ENCODE results near the gene CENPP.

The CENPP gene

DNA sequence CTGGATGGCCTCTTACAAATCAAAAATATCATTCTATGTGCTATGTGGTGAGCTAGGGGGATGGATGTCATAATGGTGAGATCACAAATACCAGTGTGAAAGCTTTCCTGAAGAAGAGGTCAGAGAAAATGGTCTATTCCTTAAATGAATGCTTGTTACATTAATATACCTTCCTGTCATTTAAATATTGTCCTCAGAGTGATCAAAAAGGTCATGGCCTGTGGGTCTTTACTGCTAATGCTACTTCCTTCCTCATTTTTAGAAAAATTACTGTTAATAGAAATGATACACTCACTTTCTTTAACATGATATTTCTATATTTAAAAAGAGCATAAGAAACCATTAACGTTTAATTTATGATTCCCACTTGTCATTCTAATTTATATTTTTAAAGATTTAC is 88.8 kb downstream of the CENPP start:
- Histone ChIP-seq H3K27ac (no peak overlapping the region), H3K4me3 (no peak overlapping the region)
- TF ChIP-seq, protein P1, sequence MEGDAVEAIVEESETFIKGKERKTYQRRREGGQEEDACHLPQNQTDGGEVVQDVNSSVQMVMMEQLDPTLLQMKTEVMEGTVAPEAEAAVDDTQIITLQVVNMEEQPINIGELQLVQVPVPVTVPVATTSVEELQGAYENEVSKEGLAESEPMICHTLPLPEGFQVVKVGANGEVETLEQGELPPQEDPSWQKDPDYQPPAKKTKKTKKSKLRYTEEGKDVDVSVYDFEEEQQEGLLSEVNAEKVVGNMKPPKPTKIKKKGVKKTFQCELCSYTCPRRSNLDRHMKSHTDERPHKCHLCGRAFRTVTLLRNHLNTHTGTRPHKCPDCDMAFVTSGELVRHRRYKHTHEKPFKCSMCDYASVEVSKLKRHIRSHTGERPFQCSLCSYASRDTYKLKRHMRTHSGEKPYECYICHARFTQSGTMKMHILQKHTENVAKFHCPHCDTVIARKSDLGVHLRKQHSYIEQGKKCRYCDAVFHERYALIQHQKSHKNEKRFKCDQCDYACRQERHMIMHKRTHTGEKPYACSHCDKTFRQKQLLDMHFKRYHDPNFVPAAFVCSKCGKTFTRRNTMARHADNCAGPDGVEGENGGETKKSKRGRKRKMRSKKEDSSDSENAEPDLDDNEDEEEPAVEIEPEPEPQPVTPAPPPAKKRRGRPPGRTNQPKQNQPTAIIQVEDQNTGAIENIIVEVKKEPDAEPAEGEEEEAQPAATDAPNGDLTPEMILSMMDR (IDR thresholded peaks at IDR 0.05) = no peak
- DNase-seq (ENCODE audit: low spot score) = no peak

DNA sequence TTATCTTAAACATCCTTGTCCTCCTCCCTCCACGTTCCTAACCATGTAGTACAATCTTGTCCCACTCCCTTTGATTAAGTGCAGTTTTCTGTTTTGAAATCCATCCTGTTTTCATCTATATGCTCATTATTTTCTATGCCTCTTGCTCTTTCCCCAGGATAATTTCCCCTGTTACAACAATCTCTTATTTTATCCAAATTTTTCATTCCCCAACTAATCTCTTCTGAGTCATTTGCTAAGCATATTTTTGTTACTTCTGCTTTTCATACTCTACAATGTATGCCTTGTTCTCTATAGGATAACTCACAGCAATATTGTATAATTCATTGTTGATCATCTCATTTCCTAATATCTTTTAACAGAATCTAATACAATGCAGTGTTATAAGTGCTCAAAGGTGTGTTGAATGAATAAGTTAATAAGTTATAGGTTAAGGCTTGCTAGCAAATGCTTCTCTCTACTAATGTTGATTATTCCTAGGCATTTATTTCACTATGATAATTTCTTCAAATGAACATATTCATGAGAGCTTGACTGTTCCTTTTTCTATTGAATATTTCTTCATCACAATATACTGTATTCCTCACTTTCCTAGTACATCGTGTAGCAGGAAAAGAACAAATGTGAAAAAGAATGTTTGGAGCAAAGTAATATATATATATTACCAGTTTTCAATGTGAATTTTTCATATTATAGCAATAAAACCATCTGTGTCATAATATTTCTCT is 97.0 kb downstream of the CENPP start:
- DNase-seq (ENCODE audit: low spot score) = no peak
- H3K4me3 ChIP-seq = peak overlapping the region; percentile 61
- TF ChIP-seq, protein P1 (IDR thresholded peaks at IDR 0.05) = no peak
- H3K27ac ChIP-seq = no peak overlapping the region

DNA sequence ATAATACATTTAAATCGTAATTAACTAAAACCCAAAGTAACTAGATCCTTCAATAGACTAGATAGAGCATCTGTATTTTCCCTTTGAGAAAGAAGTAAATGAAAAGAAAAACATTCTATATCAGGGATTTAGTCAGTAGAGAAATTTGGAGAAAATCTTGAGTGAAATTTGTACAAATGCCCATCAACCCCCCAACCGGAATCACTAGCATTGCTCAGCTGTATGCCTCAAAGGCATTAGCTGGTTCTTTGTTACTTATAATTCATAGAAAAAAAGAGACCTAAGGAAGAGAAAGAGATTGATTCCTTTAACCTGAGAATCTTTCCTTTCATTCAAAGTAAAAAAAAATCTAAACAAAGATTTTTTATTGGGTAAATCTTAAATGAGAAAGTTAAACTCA is 97.9 kb downstream of the CENPP start:
- no peak for DNase-seq (ENCODE audit: low spot score)
- peak overlapping the region in 1 of 2 donors; percentile 41 for H3K27ac ChIP-seq
- TF ChIP-seq, protein P1 (IDR thresholded peaks at IDR 0.05) = no peak
- peak overlapping the region; percentile 61 for H3K4me3 ChIP-seq

DNA sequence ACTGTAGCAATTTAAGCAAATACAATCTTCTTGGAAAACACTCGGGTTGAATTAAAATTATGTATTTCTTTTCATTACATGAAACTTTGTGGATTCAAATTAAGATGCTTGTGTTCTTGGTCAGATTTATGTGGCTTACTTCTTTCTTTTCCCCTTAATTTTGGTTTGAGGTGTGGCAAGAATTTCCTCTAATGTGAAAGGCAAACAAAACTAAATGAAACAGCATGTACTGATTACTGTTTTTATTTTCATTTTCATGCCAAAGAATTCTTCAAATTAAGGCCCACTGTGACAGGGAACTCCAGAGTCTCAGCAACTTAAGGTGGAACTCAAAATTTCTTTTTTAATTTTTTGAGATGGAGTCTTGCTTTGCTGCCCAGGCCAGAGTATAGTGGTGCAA is 98.6 kb downstream of the CENPP start, which contains the start of gene OMD:
OMD (minus strand) TSS at position 132 of the 400 bp plus-strand sequence. CDS start 6,913 bp downstream, outside the sequence.
- TF ChIP-seq, protein P1 (IDR thresholded peaks at IDR 0.05) = no peak
- no peak for DNase-seq (ENCODE audit: low spot score)
- Histone ChIP-seq H3K4me3 (peak within 1 kb of the TSS; percentile 61), H3K27ac (peak within 1 kb of the TSS; percentile 41 to 66)

DNA sequence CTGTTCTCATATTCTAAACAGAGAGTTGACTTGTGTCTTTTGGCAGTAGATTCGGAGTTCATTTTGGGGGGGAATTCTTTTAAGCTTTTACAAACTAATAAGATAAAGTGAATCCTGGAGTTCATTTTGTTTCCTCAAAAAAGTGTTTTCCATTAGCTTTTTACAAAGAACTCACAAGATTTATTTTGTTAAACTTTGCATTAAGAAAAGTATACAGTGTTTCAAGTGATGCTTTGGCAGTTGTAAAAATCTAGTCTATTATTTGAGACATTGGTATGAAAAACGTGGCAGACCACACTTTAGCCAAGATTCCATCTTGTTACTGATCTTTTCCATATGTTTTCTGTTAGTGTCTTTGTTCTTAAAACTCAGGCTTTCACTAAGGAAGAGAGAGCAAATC is 99.7 kb downstream of the CENPP start:
- Histone ChIP-seq H3K4me3 (no peak overlapping the region), H3K27ac (peak overlapping the region; percentile 19 to 36)
- TF ChIP-seq, protein P1 (IDR thresholded peaks at IDR 0.05) = no peak
- DNase-seq (ENCODE audit: low spot score) = no peak

DNA sequence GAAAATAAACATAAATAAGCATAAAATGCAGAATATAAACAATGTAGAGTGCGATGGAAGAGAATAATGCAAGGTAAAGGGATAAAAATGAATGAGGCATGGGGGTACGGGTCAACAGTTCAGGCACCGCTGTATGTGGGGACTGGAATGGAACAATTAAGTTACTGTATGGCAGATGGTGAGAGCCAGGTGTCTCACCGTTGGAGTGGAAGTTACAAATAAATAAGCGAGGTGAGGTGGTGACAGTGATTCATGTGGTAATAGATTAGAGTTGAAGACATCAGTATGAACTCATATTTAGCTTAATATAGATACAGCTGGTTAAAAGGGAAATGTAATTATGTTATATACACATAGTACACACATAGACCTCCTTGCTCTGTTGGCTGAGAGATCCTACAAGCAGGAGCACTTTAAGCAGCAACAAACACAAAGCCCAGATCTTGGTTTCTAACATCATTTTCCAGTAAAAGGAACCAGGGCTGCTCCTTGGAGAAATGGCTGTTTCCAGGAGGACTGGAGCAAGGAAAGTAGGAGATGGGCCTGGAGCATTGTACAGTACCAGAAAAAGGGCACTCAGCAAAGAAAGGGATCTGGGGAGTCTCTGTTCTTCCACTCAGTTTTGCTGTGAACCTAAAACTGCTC is 100.9 kb downstream of the CENPP start:
- DNase-seq (ENCODE audit: low spot score) = no peak
- H3K27ac ChIP-seq = peak overlapping the region in 1 of 2 donors; percentile 36

More for the DNA sequence above, 100.9 kb downstream of the CENPP start:
- H3K4me3 ChIP-seq = no peak overlapping the region
- TF ChIP-seq, protein P1 (IDR thresholded peaks at IDR 0.05) = no peak

All from coronary artery (tissue), 2 donors.